Left lung (tissue), 10 donors: Measurements from ENCODE around the gene CLNS1A. TPM values are rescaled to one million over a fixed set of nuclear protein-coding genes. Genes with fewer than 3 reads are reported as not detected.

Experiments used
- ATAC-seq: fragments of 200-7000 bp; cut with Tn5 transposase; one replicate; pipeline ENCODE4 v1.9.1; 2020; ENCODE audit warnings: moderate library complexity
- DNase-seq, 4 donors: peaks; one replicate each; pipeline ENCODE4 v3.0.0-alpha.2; 2013 to 2020
- H3K27ac ChIP-seq, 2 donors: fragments of 200-600 bp; sonication (generic) in 1 of 2; one replicate each; pipeline versions ENCODE4 v1.5.0 to v1.8.0; 2020 to 2021
- H3K27me3 ChIP-seq, 2 donors: fragments of 200-600 bp; sonication (generic) in 1 of 2; one replicate each; pipeline versions ENCODE4 v1.5.0 to v1.8.0; 2020 to 2021
- H3K36me3 ChIP-seq, 2 donors: fragments of 200-600 bp; sonication (generic) in 1 of 2; one replicate each; pipeline versions ENCODE4 v1.5.0 to v1.8.0; 2020 to 2021
- H3K4me1 ChIP-seq, 2 donors: fragments of 200-600 bp; one replicate each; pipeline ENCODE4 v1.8.0; 2021
- H3K4me3 ChIP-seq, 2 donors: fragments of 200-600 bp; sonication (generic) in 1 of 2; one replicate each; pipeline versions ENCODE4 v1.5.0 to v1.8.0; 2020 to 2021; ENCODE audit warnings: mild to moderate bottlenecking in 1 of 2
- H3K9me3 ChIP-seq, 2 donors: fragments of 200-600 bp; sonication (generic) in 1 of 2; one replicate each; pipeline versions ENCODE4 v1.5.0 to v1.8.0; 2020 to 2021
- intact Hi-C, 2 donors: fragments of 100-400 bp; cut with DNase I; formaldehyde crosslinking; loops; one replicate each; pipeline versions ENCODE4 v1.11.2 to v1.14.2; 2022
- polyA plus RNA-seq, 6 donors: library from polyadenylated mRNA; unstranded; fragments of 120-200 nt; gene quantifications; one replicate each; pipeline ENCODE4 v1.2.1, GENCODE V29; 2013; ENCODE audit not compliant: insufficient read length in 6 of 6
- total RNA-seq, 2 donors: library from RNA; stranded (reverse); fragmentation: NEBNext Ultra II Directional; extraction: Animal tissue kit (Norgen Biotek cat#: 25700); gene quantifications; one replicate each; pipeline ENCODE4 v1.2.1, GENCODE V29; 2021
- TF ChIP-seq, protein P1 (sequence below), 2 donors: fragments of 200-600 bp; sonication (generic) in 1 of 2; IDR thresholded peaks; one replicate each; pipeline versions ENCODE4 v1.5.0 to v1.8.0; 2021; ENCODE audit warnings: antibody characterized with exemption in 2 of 2
- donor health status: DM: no; HTN: yes; CAD: no.
- donor health status: DM: no; HTN: no; CAD: no.

CLNS1A gene
- total and polyA plus RNA-seq, 8 donors: 61.1 to 202 (median 185) TPM

DNA sequence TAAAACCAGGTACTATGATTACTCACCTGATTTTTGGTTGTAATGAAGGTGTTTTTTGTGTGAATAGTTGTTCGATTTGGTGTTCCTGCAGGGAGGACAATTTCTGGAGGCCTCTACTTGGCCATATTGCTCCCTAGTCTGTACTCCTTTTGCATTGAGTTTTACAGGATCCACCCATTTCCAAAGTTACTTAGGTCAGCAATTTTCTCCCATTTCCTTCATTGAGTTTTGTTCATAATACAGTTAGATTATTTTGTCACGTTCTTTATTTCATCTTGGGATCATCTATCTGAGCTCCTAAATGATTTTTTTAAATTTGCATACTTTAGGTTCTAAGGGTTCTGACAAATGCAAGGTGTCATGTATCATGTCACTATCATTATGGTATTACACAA is 67.9 kb downstream of the CLNS1A start:
- Histone ChIP-seq H3K36me3 (no peaks in the 10 kb centered on the region), H3K27me3 (no peaks in the 10 kb centered on the region), H3K4me1 (no peaks in the 10 kb centered on the region), H3K9me3 (no peaks in the 10 kb centered on the region), H3K27ac (no peak overlapping the region), H3K4me3 (no peak overlapping the region)
- intact Hi-C loops: no loop called here
- ATAC-seq: no peak
- DNase-seq: no peak
- TF ChIP-seq, protein P1, sequence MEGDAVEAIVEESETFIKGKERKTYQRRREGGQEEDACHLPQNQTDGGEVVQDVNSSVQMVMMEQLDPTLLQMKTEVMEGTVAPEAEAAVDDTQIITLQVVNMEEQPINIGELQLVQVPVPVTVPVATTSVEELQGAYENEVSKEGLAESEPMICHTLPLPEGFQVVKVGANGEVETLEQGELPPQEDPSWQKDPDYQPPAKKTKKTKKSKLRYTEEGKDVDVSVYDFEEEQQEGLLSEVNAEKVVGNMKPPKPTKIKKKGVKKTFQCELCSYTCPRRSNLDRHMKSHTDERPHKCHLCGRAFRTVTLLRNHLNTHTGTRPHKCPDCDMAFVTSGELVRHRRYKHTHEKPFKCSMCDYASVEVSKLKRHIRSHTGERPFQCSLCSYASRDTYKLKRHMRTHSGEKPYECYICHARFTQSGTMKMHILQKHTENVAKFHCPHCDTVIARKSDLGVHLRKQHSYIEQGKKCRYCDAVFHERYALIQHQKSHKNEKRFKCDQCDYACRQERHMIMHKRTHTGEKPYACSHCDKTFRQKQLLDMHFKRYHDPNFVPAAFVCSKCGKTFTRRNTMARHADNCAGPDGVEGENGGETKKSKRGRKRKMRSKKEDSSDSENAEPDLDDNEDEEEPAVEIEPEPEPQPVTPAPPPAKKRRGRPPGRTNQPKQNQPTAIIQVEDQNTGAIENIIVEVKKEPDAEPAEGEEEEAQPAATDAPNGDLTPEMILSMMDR (IDR thresholded peaks at IDR 0.05): no peak

DNA sequence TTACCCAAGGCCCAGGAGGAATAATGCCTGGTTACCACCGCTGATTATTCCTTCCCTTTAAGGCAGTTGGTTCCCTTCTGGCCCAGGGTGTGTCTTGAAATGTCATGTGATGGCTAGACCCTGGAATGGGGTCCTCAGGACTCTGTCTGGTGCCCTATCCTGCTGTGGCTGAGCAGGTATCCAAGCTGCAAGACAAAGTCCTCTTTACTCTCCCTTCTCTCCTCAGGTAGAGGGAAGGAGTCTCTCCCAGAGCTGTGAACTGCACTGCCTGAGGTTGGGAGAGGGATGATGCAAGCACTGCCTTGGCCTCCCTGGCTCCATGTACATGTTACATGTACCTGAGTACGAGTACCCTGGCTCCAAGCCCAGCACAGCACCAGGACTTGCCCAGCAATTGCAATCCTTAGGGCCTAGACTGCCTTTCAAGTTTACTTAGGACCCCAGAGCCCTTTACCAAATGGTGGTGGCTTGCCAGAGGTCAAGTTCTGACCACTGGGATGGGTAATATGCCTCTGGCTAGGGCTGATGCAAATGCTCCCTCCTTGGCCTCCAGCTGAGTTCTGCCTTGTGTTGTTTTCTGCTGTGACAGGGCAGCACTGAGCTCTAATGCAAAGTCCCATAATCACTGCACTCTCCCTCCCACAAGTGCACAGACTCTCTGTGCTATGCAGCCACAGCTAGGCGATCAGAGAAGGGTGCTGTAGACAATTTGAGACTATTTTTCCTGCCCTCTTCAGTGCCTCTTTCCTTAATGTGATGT is 68.5 kb downstream of the CLNS1A start:
- Histone ChIP-seq H3K36me3 (no peaks in the 10 kb centered on the region), H3K9me3 (no peaks in the 10 kb centered on the region), H3K27ac (no peak overlapping the region), H3K4me3 (no peak overlapping the region), H3K27me3 (no peaks in the 10 kb centered on the region), H3K4me1 (no peaks in the 10 kb centered on the region)
- TF ChIP-seq, protein P1 (IDR thresholded peaks at IDR 0.05): no peak
- intact Hi-C loops: no loop called here
- ATAC-seq (no peak), DNase-seq (no peak)

DNA sequence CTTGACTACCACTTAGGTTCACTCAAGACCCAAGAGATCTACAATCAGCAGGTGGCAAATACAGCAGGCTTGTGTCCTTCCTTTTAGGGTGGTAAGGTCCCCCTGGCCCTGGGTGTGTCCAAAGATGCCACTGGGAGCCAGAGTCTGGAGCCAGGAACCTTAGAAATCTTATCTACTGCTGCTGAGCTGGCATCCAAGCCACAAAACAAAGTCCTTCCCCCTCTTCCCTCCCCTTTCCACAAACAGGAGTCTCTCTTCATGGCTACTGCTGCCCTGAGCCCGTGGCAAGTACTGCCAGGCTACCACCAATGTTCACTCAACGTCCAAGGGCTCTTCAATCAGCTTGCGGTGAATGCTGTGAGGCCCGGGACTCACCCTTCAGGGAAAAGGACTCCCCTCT is 69.3 kb downstream of the CLNS1A start:
- Histone ChIP-seq H3K36me3 (no peaks in the 10 kb centered on the region), H3K27me3 (no peaks in the 10 kb centered on the region), H3K9me3 (peaks cover 0 to 3% of the 10 kb centered on the region in 2 donors), H3K4me3 (no peak overlapping the region), H3K27ac (no peak overlapping the region), H3K4me1 (no peaks in the 10 kb centered on the region)
- DNase-seq (no peak), ATAC-seq (no peak)
- intact Hi-C loops: no loop called here
- TF ChIP-seq, protein P1 (IDR thresholded peaks at IDR 0.05): no peak

Other genes with a start within 250 kb of the CLNS1A start
- 10 to 100 TPM; 32.4 to 42.8 TPM for gene PAK1, start 163.7 kb downstream of the CLNS1A start, total RNA-seq
- gene PAK1, start 163.7 kb downstream of the CLNS1A start, polyA plus RNA-seq: 10 to 100 TPM; 51.3 to 61.4 (median 53.2) TPM
- 1 to 10 TPM in 1 of 2 donors, under 1 TPM in 1; 0.94 to 1.2 TPM for gene AQP11, start 47.8 kb downstream of the CLNS1A start, total RNA-seq
- 1 to 10 TPM; 2.6 to 3.4 (median 3.3) TPM for gene AQP11, start 47.8 kb downstream of the CLNS1A start, polyA plus RNA-seq
- gene RSF1, start 182.9 kb upstream of the CLNS1A start, total RNA-seq: 10 to 100 TPM; 49.3 to 51.3 TPM
- 10 to 100 TPM; 66.9 to 94.8 (median 77.1) TPM for gene RSF1, start 182.9 kb upstream of the CLNS1A start, polyA plus RNA-seq
- gene AAMDC, start 183.3 kb upstream of the CLNS1A start, total RNA-seq: 10 to 100 TPM; 21.4 to 33.8 TPM
- gene AAMDC, start 183.3 kb upstream of the CLNS1A start, polyA plus RNA-seq: 10 to 100 TPM; 48.1 to 74.5 (median 59.8) TPM